Stimulated activated naive CD8-positive, alpha-beta T cell treated with anti-CD3 and anti-CD28 coated beads, Interleukin-15, Interleukin-2, amounts not matched to agents 100 ng/mL and 50 ng/mL, for 24 hours (primary cell): ENCODE data around the gene PKP3.
"Not testable (repeated sequence)": the region's sequence is repeated elsewhere in the genome, so short reads cannot be mapped to it uniquely, and the experiment has no call there.

ENCODE experiments used
- H3K27ac Mint-ChIP-seq: one replicate; pipeline ENCODE4 v1.8.0; 2021; ENCODE audit warnings: mild to moderate bottlenecking, mixed read lengths
- H3K27me3 Mint-ChIP-seq: one replicate; pipeline ENCODE4 v1.8.0; 2021; ENCODE audit warnings: mixed read lengths
- H3K36me3 Mint-ChIP-seq: one replicate; pipeline ENCODE4 v1.8.0; 2021; ENCODE audit warnings: low read depth, mixed read lengths
- H3K4me1 Mint-ChIP-seq: one replicate; pipeline ENCODE4 v1.8.0; 2021; ENCODE audit warnings: low read depth, mixed read lengths
- H3K4me3 Mint-ChIP-seq: one replicate; pipeline ENCODE4 v1.8.0; 2021; ENCODE audit warnings: mild to moderate bottlenecking, mixed read lengths
- H3K9me3 Mint-ChIP-seq: one replicate; pipeline ENCODE4 v1.8.0; 2021; ENCODE audit warnings: mixed read lengths

The PKP3 gene

GRCh38 chr11:394034-394857 is at the start of gene PKP3:
Gene PKP3, plus strand, starts transcription at chr11:394209. Its CDS starts 84 bp downstream, at chr11:394293.
- H3K9me3 Mint-ChIP-seq, result no peaks in the 10 kb centered on the region
- no peak within 1 kb of the TSS for H3K4me3 Mint-ChIP-seq
- H3K27ac Mint-ChIP-seq, result no peak within 1 kb of the TSS
- no peaks in the 10 kb centered on the region for H3K4me1 Mint-ChIP-seq
- H3K27me3 Mint-ChIP-seq, result no peaks in the 10 kb centered on the region
- H3K36me3 Mint-ChIP-seq, result no peaks in the 10 kb centered on the region

- no peaks in the 10 kb centered on the region for H3K27me3 Mint-ChIP-seq
- no peak overlapping the region for H3K4me3 Mint-ChIP-seq
- peaks cover 26% of the 10 kb centered on the region for H3K4me1 Mint-ChIP-seq
- H3K36me3 Mint-ChIP-seq, result no peaks in the 10 kb centered on the region
- H3K27ac Mint-ChIP-seq, result peak overlapping the region; percentile 36
- H3K9me3 Mint-ChIP-seq, result no peaks in the 10 kb centered on the region
Observed at GRCh38 chr11:344836-345578, 49.0 kb upstream of the PKP3 start.

- Mint-ChIP-seq H3K27ac (no peak overlapping the region), H3K27me3 (no peaks in the 10 kb centered on the region), H3K36me3 (no peaks in the 10 kb centered on the region), H3K9me3 (no peaks in the 10 kb centered on the region), H3K4me1 (peaks cover 28% of the 10 kb centered on the region), H3K4me3 (no peak overlapping the region)
Observed at GRCh38 chr11:346529-346928, 47.5 kb upstream of the PKP3 start.

GRCh38 chr11:349270-349954 is 44.6 kb upstream of the PKP3 start:
- not testable (repeated sequence) for H3K27ac Mint-ChIP-seq, H3K4me3 Mint-ChIP-seq, H3K36me3 Mint-ChIP-seq, H3K27me3 Mint-ChIP-seq, H3K9me3 Mint-ChIP-seq
- H3K4me1 Mint-ChIP-seq, result peaks cover 41% of the 10 kb centered on the region

GRCh38 chr11:350033-350722 is 43.8 kb upstream of the PKP3 start:
- H3K4me3 Mint-ChIP-seq, H3K27ac Mint-ChIP-seq, H3K27me3 Mint-ChIP-seq, H3K36me3 Mint-ChIP-seq, H3K9me3 Mint-ChIP-seq: not testable (repeated sequence)
- peaks cover 49% of the 10 kb centered on the region for H3K4me1 Mint-ChIP-seq

GRCh38 chr11:350723-351255 is 43.2 kb upstream of the PKP3 start:
- H3K36me3 Mint-ChIP-seq, result no peaks in the 10 kb centered on the region
- H3K27me3 Mint-ChIP-seq, result no peaks in the 10 kb centered on the region
- H3K4me1 Mint-ChIP-seq, result peaks cover 52% of the 10 kb centered on the region
- H3K4me3 Mint-ChIP-seq, result peak overlapping the region; percentile 0
- H3K9me3 Mint-ChIP-seq, result no peaks in the 10 kb centered on the region
- H3K27ac Mint-ChIP-seq, result peak overlapping the region; percentile 53

GRCh38 chr11:351411-351810 is 42.6 kb upstream of the PKP3 start:
- Mint-ChIP-seq H3K4me3 (no peak overlapping the region), H3K9me3 (no peaks in the 10 kb centered on the region), H3K27me3 (no peaks in the 10 kb centered on the region), H3K27ac (no peak overlapping the region), H3K4me1 (peaks cover 52% of the 10 kb centered on the region), H3K36me3 (no peaks in the 10 kb centered on the region)

GRCh38 chr11:352456-353031 is 41.5 kb upstream of the PKP3 start:
- no peaks in the 10 kb centered on the region for H3K27me3 Mint-ChIP-seq
- no peak overlapping the region for H3K4me3 Mint-ChIP-seq
- H3K36me3 Mint-ChIP-seq, result no peaks in the 10 kb centered on the region
- H3K4me1 Mint-ChIP-seq, result peaks cover 52% of the 10 kb centered on the region
- H3K9me3 Mint-ChIP-seq, result no peaks in the 10 kb centered on the region
- H3K27ac Mint-ChIP-seq, result peak overlapping the region; percentile 1

- peaks cover 53% of the 10 kb centered on the region for H3K4me1 Mint-ChIP-seq
- H3K27me3 Mint-ChIP-seq, result no peaks in the 10 kb centered on the region
- H3K9me3 Mint-ChIP-seq, result no peaks in the 10 kb centered on the region
- H3K36me3 Mint-ChIP-seq, result no peaks in the 10 kb centered on the region
- no peak overlapping the region for H3K4me3 Mint-ChIP-seq
- peak overlapping the region; percentile 49 for H3K27ac Mint-ChIP-seq
Observed at GRCh38 chr11:353179-353873, 40.7 kb upstream of the PKP3 start.

- H3K4me1 Mint-ChIP-seq, result peaks cover 53% of the 10 kb centered on the region
- no peaks in the 10 kb centered on the region for H3K27me3 Mint-ChIP-seq
- peak overlapping the region; percentile 96 for H3K27ac Mint-ChIP-seq
- H3K36me3 Mint-ChIP-seq, result no peaks in the 10 kb centered on the region
- H3K9me3 Mint-ChIP-seq, result no peaks in the 10 kb centered on the region
- peak overlapping the region; percentile 87 for H3K4me3 Mint-ChIP-seq
Observed at GRCh38 chr11:355581-356458, 38.2 kb upstream of the PKP3 start.

GRCh38 chr11:356610-357009 is 37.4 kb upstream of the PKP3 start:
- H3K9me3 Mint-ChIP-seq, result peaks cover 4% of the 10 kb centered on the region
- no peak overlapping the region for H3K27ac Mint-ChIP-seq
- H3K36me3 Mint-ChIP-seq, result no peaks in the 10 kb centered on the region
- no peak overlapping the region for H3K4me3 Mint-ChIP-seq
- H3K4me1 Mint-ChIP-seq, result peaks cover 45% of the 10 kb centered on the region
- H3K27me3 Mint-ChIP-seq, result no peaks in the 10 kb centered on the region

GRCh38 chr11:357582-357981 is 36.4 kb upstream of the PKP3 start:
- H3K4me1 Mint-ChIP-seq, result peaks cover 40% of the 10 kb centered on the region
- no peaks in the 10 kb centered on the region for H3K27me3 Mint-ChIP-seq
- no peak overlapping the region for H3K27ac Mint-ChIP-seq
- no peak overlapping the region for H3K4me3 Mint-ChIP-seq
- peaks cover 4% of the 10 kb centered on the region for H3K9me3 Mint-ChIP-seq
- H3K36me3 Mint-ChIP-seq, result no peaks in the 10 kb centered on the region

- peaks cover 33% of the 10 kb centered on the region for H3K4me1 Mint-ChIP-seq
- H3K4me3 Mint-ChIP-seq, result no peak overlapping the region
- no peaks in the 10 kb centered on the region for H3K27me3 Mint-ChIP-seq
- H3K27ac Mint-ChIP-seq, result no peak overlapping the region
- H3K9me3 Mint-ChIP-seq, result peaks cover 4% of the 10 kb centered on the region
- H3K36me3 Mint-ChIP-seq, result no peaks in the 10 kb centered on the region
Observed at GRCh38 chr11:358129-358800, 35.7 kb upstream of the PKP3 start.
